GM12875 (cell line): ENCODE results near the gene ARHGAP32.

Experiments
- H3K4me3 ChIP-seq: one replicate; pipeline ENCODE4 v1.5.1; 2011; ENCODE audit warnings: low read depth, low read length, control low read depth
- TF ChIP-seq, protein P1 (sequence below): IDR thresholded peaks from 2 replicates; pipeline ENCODE4 v1.5.1; 2011; ENCODE audit warnings: low read depth, mild to moderate bottlenecking, control low read depth, inconsistent platforms, low read length, moderate library complexity, borderline replicate concordance; ENCODE audit not compliant: insufficient read depth

The ARHGAP32 gene

DNA sequence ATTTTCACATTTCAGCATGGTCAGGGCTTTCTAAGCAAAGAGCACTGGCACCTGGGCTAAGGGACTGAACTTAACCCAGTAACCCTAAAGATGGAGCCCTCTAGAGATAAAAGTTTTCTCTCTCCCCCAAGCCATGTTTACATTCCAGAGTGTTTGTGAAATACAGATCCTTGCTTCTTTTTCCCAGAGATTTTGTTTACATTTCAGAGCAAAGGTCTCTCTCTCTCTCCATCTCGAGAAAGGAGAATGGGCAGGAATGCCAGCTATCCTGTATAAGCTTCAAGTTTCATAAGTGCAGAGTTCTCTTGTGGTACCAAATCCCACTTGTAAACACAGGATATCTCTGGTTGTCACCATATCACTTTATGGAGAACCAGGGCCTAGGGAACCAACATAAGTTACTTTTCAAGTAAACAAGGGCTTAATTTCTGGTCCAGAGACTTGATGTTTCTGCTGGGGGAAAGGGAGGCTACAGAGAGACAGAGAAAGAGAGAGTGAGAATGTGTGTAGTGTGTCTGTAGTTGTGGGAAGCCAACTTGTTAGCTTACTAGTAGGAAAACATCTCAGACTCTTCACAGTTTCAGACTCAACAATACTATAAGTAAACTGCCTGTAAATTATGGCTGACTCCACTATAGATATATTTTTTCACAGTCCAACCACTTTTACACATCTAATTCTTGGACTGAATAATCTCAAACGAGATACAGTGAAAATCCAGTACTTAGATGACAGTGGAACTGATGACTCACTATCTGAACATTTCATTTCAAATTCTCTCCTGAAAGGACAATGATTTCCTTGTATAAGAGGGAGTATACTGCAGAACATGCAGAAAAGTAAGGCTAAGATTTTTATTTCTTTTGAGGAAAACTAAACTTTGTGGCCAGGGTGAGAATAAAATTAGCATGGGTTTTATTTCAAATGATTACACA, 76.2 kb downstream of the ARHGAP32 start:
- H3K4me3 ChIP-seq, result no peak overlapping the region
- TF ChIP-seq, protein P1, sequence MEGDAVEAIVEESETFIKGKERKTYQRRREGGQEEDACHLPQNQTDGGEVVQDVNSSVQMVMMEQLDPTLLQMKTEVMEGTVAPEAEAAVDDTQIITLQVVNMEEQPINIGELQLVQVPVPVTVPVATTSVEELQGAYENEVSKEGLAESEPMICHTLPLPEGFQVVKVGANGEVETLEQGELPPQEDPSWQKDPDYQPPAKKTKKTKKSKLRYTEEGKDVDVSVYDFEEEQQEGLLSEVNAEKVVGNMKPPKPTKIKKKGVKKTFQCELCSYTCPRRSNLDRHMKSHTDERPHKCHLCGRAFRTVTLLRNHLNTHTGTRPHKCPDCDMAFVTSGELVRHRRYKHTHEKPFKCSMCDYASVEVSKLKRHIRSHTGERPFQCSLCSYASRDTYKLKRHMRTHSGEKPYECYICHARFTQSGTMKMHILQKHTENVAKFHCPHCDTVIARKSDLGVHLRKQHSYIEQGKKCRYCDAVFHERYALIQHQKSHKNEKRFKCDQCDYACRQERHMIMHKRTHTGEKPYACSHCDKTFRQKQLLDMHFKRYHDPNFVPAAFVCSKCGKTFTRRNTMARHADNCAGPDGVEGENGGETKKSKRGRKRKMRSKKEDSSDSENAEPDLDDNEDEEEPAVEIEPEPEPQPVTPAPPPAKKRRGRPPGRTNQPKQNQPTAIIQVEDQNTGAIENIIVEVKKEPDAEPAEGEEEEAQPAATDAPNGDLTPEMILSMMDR, result no peak

DNA sequence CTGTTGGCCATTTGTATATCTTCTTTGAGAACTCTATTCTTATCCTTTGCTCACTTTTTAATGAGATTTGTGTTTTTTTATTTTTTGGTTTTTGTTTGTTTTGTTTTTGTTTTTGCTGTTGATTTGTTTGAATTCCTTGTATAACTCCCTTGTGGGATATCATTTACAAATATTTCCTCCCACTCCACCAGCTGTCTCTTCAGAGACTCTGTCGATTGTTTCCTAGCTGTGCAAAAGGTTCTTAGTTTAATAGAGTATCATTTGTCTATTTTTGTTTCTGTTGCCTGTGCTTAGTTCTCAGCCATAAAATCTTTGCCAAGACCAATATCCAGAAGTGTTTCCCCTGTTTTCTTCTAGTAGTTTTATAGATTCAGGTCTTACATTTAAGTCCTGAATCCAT, 82.4 kb downstream of the ARHGAP32 start:
- TF ChIP-seq, protein P1, result no peak
- no peak overlapping the region for H3K4me3 ChIP-seq

DNA sequence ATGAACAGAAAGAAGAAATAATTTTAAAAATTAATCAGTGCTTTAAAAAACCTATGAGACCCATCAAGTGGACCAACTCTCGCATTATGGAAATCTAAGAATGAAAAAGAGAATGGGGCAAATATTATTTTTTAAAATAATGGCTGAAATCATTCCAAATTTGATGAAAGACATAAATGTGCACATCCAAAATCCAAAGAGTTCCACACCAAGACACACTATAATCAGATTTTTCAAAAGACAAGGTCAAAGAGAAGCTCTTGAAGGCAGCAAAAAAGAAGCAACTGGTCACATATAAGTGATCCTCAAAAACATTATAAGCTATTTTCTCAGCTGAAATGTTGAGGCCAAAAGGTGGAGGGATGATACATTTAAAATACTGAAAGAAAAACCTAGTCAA, 85.3 kb downstream of the ARHGAP32 start:
- no peak overlapping the region for H3K4me3 ChIP-seq
- TF ChIP-seq, protein P1, result no peak

DNA sequence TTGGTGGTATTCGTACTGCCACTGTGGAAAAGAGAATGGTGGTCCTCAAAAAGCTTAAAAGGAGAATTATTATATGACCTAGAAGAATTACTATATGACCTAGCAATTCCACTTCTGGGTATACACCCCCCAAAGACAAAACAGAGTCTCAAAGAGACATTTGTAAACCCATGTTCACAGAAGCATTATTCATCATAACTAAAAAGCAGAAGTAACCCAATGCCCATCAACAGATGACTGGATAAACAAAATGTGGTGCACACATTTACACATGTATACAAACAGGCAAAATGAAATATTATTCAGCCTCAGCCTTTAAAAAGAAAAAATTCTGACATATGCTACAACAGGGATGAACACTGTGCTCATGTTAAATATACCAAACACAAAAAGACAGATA, 89.4 kb downstream of the ARHGAP32 start:
- TF ChIP-seq, protein P1, result no peak
- H3K4me3 ChIP-seq, result no peak overlapping the region

DNA sequence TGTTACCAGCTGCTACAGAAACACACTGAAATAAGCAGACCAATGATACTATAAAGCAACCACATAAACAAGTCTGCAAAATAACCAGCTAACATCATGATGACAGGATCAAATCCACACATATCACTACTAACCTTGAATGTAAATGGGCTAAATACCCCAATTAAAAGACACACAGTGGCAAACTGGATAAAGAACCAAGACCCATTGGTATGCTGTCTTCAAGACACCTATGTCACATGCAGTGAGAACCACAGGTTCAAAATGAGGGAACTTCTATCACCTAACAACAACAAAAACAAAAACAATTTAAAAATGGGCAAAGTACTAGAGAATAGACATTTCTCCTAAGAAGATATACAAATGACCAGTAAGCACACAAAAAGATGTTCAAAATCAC, 89.9 kb downstream of the ARHGAP32 start:
- TF ChIP-seq, protein P1, result no peak
- no peak overlapping the region for H3K4me3 ChIP-seq

DNA sequence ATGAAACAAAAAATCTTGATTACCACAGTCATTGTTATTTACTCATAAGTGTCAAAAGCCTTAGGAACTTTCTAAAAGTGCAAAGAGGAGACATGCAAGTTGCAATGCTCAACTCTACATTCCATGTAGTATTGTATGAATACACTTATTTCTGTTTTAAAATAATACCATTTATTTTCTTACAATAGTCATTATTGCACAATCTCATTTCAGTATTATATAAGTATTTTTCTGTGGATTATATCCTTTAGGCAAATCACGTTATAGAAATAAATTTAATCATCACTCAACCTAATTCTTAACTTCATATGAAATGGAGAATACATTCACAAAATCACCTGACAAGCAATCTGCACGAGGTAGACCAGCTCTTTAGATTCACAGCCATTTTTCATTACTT, 98.8 kb downstream of the ARHGAP32 start:
- TF ChIP-seq, protein P1, result no peak
- no peak overlapping the region for H3K4me3 ChIP-seq

DNA sequence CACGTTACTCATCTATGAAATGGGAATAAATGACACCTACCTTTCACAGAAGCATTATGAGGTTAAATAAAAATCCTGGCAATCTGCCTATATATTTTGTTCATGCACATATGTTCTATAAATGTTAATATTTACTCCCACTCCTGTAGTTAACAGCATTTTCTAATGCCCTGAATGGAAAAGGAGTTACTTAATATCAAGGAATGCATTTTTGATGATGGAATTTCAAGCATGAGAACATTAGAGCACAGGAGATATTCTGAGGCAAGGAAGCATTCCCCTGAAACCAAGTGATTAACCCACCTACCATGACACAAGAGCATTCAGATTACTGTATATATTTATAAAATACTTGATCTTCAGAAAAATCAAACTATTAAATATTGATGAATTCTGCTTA, 102.1 kb downstream of the ARHGAP32 start:
- TF ChIP-seq, protein P1, result no peak
- H3K4me3 ChIP-seq, result no peak overlapping the region
